Adrenal gland (tissue), 12 donors: ENCODE measurements around the gene ZNF329. TPM values are rescaled to one million over a fixed set of nuclear protein-coding genes. Genes with fewer than 3 reads are reported as not detected.
A peak's percentile ranks its signal among the peaks of the same experiment; 100 is the strongest.

Source experiments
- DNase-seq, 7 donors: peaks; one replicate each; pipeline ENCODE4 v3.0.0-alpha.2; 2019 to 2020
- H3K27ac ChIP-seq, 5 donors: fragments of 200-600 bp; sonication (generic) in 4 of 5; 1 replicate in 3 of 5; 2 replicates in 2 of 5; pipeline versions ENCODE4 v1.5.1 to v1.8.0; 2016 to 2020; ENCODE audit warnings: mild to moderate bottlenecking in 1 of 5
- H3K27me3 ChIP-seq: fragments of 200-600 bp; 2 replicates; pipeline ENCODE4 v1.8.0; 2021
- H3K36me3 ChIP-seq, 2 donors: fragments of 200-600 bp; replicated peaks in 1 of 2; 1 replicate in 1 of 2; 2 replicates in 1 of 2; pipeline versions ENCODE4 v1.5.1 to v1.8.0; 2018 to 2022
- H3K4me1 ChIP-seq, 2 donors: fragments of 200-600 bp; replicated peaks in 1 of 2; 1 replicate in 1 of 2; 2 replicates in 1 of 2; pipeline versions ENCODE4 v1.5.1 to v1.8.0; 2018 to 2021
- H3K4me3 ChIP-seq, 4 donors: fragments of 200-600 bp; sonication (generic) in 3 of 4; one replicate each; pipeline ENCODE4 v1.5.1; 2016 to 2018
- H3K9me3 ChIP-seq, 3 donors: fragments of 200-600 bp; sonication (generic) in 1 of 3; replicated peaks in 1 of 3; 1 replicate in 2 of 3; 2 replicates in 1 of 3; pipeline versions ENCODE4 v1.5.1 to v1.8.0; 2016 to 2021
- POLR2A ChIP-seq, 2 donors: fragments of 450-650 bp; IDR thresholded peaks; one replicate each; pipeline ENCODE4 v1.6.1; 2017; ENCODE audit warnings: antibody characterized with exemption in 2 of 2, mild to moderate bottlenecking in 2 of 2, moderate library complexity in 1 of 2
- WGBS, 4 donors: extraction: QIAGEN DNeasy Blood & Tissue Kit in 2 of 4; methylation state at CpG; one replicate each; pipeline versions ENCODE4 v1.1.5 to v1.1.7; 2013 to 2017; 5-methylcytosine and 5-hydroxymethylcytosine counted together
- intact Hi-C, 2 donors: fragments of 100-400 bp; cut with DNase I; formaldehyde crosslinking; loops; one replicate each; pipeline versions ENCODE4 v1.14.1 to v1.15.0; 2022 to 2023
- polyA plus RNA-seq, 3 donors: library from polyadenylated mRNA; stranded (reverse); fragments of 200-250 nt in 2 of 3; fragments of 350-450 nt in 1 of 3; fragmentation: Illumina TruSeq in 1 of 3; extraction: RNeasy Lipid Tissue Mini Kit (QIAGEN cat#74804) in 1 of 3; gene quantifications; one replicate each; pipeline ENCODE4 v1.2.3, GENCODE V29; 2013 to 2014
- total RNA-seq, 9 donors: library from RNA; depleted of rRNA in 4 of 9; stranded (reverse); fragments of >200 nt in 4 of 9; fragments of 120-200 nt in 1 of 9; fragmentation: NEBNext Ultra II Directional in 1 of 9; extraction: Animal tissue kit (Norgen Biotek cat#: 25700) in 1 of 9; gene quantifications; one replicate each; pipeline versions ENCODE4 v1.1.0 to v1.2.4, GENCODE V29; 2013 to 2023
- TF ChIP-seq, protein P1 (sequence below), 6 experiments: fragments of 450-650 bp in 4 of 6; fragments of 200-600 bp in 2 of 6; sonication (generic) in 1 of 6; IDR thresholded peaks; 1 replicate in 5 of 6; 2 replicates in 1 of 6; pipeline versions ENCODE4 v1.5.1 to v1.8.0; 2016 to 2021; ENCODE audit warnings: antibody characterized with exemption in 6 of 6, mild to moderate bottlenecking in 2 of 6, moderate library complexity in 1 of 6
- donor health status: healthy with polysubstance abuse.
- donor health status: Bipolar disorder and iron deficiency.
- donor health status: DM: yes; HTN: yes; CAD: no.
- donor health status: DM: no; HTN: no; CAD: no.
- donor health status: DM: no; HTN: no; CAD: no.
- donor health status: DM: yes; HTN: yes; CAD: no.

ZNF329 gene
- total and polyA plus RNA-seq, 12 donors, result 2.7 to 19.5 (median 9.7) TPM

DNA sequence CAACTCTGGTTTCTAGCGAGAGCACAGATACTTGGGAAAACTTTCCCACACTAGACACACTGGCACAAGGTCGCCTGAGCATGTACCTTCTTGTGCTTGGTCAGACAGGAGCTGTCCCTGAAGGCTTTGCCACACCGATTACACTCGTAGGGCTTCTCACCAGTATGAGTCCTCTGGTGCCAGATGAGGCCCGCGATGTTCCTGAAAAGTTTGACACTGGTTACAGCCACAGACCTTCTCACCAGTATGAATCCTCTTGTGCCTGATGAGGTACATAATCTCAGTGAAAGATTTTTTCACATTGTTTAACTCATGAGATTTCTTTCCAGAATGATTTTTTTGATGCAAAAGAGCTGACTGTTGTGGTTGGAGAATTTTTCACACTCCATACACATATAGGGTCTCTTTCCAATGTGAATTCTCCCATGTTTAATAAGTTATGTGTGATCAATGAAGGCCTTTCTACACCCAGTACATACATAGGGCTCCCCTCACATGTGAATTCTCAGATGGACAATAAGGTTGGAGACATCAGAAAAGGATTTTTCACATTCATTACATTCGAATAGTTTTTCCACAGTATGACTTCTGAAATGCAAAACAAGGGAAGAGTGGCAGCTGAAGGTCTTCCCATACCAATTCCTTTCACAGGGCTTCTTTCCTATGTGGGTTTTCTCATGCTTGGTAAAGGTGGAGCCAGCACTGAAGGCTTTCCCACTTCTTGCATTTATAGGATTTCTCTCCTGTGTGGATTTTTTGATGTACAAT, 42.6 kb downstream of the ZNF329 start:
- no peaks in the 10 kb centered on the region for H3K36me3 ChIP-seq
- peak overlapping the region in 1 of 4 donors; percentile 11 for H3K4me3 ChIP-seq
- 80 to 90% (median 83%) methylated on average over 7 of the region's 7 CpGs for WGBS, 4 donors
- no peaks in the 10 kb centered on the region for H3K27me3 ChIP-seq
- DNase-seq, result no peak
- intact Hi-C loops, result no loop called here
- no peak overlapping the region for H3K27ac ChIP-seq
- H3K4me1 ChIP-seq, result no peaks in the 10 kb centered on the region
- peaks cover 0 to 80% (median 10%) of the 10 kb centered on the region in 3 donors for H3K9me3 ChIP-seq
- TF ChIP-seq POLR2A (IDR thresholded peaks at IDR 0.05), result no peak
- TF ChIP-seq, protein P1, sequence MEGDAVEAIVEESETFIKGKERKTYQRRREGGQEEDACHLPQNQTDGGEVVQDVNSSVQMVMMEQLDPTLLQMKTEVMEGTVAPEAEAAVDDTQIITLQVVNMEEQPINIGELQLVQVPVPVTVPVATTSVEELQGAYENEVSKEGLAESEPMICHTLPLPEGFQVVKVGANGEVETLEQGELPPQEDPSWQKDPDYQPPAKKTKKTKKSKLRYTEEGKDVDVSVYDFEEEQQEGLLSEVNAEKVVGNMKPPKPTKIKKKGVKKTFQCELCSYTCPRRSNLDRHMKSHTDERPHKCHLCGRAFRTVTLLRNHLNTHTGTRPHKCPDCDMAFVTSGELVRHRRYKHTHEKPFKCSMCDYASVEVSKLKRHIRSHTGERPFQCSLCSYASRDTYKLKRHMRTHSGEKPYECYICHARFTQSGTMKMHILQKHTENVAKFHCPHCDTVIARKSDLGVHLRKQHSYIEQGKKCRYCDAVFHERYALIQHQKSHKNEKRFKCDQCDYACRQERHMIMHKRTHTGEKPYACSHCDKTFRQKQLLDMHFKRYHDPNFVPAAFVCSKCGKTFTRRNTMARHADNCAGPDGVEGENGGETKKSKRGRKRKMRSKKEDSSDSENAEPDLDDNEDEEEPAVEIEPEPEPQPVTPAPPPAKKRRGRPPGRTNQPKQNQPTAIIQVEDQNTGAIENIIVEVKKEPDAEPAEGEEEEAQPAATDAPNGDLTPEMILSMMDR (IDR thresholded peaks at IDR 0.05), result no peak

DNA sequence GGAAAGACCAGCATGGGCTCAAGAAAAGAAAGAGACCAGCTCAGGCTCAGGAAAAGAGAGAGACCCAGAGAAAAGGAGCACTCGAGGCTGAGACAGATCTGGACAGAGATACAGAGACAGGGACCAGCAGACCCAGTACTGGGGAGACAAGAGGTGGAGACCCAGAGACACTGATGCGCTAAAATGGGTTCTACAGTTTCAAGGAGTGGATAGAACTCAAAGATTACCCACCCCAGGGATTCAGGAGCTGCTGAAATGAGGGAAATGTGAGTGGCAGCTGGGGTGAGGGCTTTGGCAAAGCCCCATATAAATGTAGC, 51.9 kb downstream of the ZNF329 start:
- no peaks in the 10 kb centered on the region for H3K27me3 ChIP-seq
- no peaks in the 10 kb centered on the region for H3K36me3 ChIP-seq
- H3K4me1 ChIP-seq, result peaks cover 4 to 9% of the 10 kb centered on the region in 2 donors
- intact Hi-C loops, result no loop called here
- TF ChIP-seq POLR2A (IDR thresholded peaks at IDR 0.05), result no peak
- TF ChIP-seq, protein P1 (IDR thresholded peaks at IDR 0.05), result no peak
- 6 to 20% (median 15%) methylated on average over 2 of the region's 2 CpGs for WGBS, 4 donors
- no peak for DNase-seq
- peaks cover 0 to 18% (median 0%) of the 10 kb centered on the region in 3 donors for H3K9me3 ChIP-seq
- H3K27ac ChIP-seq, result peak overlapping the region in 4 of 5 donors; percentile 60 to 92 (median 68)
- H3K4me3 ChIP-seq, result peak overlapping the region in 2 of 4 donors; percentile 76 to 96

DNA sequence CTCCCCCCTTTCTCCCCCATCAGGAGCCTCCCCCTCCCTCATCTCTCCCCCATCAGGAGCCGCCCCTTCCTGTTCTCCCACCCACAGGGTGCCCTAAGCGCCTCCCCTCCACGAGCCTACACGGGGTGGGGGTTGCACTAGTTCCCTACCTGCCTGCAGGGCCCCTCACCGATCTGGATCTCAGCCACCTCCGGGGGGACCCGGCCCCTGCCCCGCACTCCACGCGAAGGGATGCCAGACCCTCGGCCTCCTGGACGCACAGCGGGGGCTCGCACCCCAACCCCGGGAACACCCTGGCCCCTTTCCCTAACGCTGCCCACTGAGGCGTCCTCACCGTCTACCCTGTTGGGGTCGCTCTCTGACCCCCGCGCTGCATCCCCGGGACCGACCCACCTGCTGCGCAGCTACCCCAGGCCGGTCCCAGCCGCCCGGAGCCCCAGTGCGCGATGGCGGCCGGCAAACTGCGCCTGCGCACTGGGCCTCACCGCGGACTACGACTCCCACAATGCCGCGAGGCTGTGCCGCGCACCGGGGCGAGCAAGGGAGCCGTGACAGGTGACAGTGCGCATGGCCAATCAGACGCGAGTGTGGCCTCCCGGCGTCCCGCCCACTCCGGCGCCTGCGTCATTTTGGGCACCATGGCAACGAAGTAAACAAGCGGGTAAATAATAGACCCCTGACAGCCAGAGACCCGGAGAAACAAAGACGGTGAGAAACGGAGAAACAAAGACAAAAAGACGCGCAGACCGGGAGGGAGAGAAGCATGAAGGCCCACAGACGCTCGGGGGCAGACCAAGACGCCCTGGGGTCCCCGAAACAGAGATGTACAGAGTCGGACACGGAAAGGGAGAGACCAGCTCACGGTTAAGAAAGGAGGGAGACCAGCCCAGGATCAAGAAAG, 52.6 kb downstream of the ZNF329 start, which contains the start of gene ZSCAN18:
Gene ZSCAN18 (minus strand): TSS at position 451 of the 901 bp plus-strand sequence. CDS start 7,964 bp downstream, outside the sequence.
- peak; percentile 95 to 99 (median 97) for DNase-seq
- peak; percentile 41 to 52 for TF ChIP-seq POLR2A (IDR thresholded peaks at IDR 0.05)
- TF ChIP-seq, protein P1 (IDR thresholded peaks at IDR 0.05), result no peak
- H3K27ac ChIP-seq, result peak within 1 kb of the TSS in 4 of 5 donors; percentile 66 to 92 (median 81)
- H3K4me1 ChIP-seq, result peaks cover 4 to 9% of the 10 kb centered on the region in 2 donors
- no peaks in the 10 kb centered on the region for H3K27me3 ChIP-seq
- no peaks in the 10 kb centered on the region for H3K36me3 ChIP-seq
- H3K9me3 ChIP-seq, result peaks cover 0 to 13% (median 0%) of the 10 kb centered on the region in 3 donors
- 1 to 3% (median 1%) methylated on average over 16 to 67 of the region's 67 CpGs for WGBS, 4 donors
- intact Hi-C loops, result no loop called here
- H3K4me3 ChIP-seq, result peak within 1 kb of the TSS; percentile 40 to 96 (median 71)

DNA sequence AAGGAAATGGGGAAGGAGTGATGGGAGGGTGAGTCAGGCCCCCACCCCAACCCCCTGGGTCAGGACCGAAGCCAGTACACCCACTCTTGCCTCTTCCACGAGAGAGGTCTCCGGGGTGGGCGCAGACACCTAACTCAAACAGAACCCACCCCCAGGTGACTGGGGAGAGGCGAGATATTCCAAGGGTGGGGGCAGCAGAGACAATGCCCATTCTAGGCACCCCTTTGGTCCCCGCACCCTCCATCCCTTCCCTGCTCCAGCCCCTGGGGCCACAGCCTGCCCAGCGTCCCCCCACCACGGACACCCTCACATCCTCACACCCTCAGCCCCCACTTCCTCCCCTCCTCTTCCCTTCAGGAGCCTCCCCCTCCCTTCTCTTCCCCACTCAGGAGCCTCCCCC, 53.2 kb downstream of the ZNF329 start:
- 36 to 44% (median 41%) methylated on average over 7 to 8 of the region's 8 CpGs for WGBS, 4 donors
- peak overlapping the region in 2 of 5 donors; percentile 40 to 91 for H3K27ac ChIP-seq
- DNase-seq, result no peak

More for the DNA sequence above, 53.2 kb downstream of the ZNF329 start:
- Histone ChIP-seq H3K36me3 (no peaks in the 10 kb centered on the region), H3K9me3 (peaks cover 0 to 10% (median 0%) of the 10 kb centered on the region in 3 donors), H3K27me3 (no peaks in the 10 kb centered on the region), H3K4me3 (peak overlapping the region in 2 of 4 donors; percentile 76 to 96), H3K4me1 (peaks cover 4 to 9% of the 10 kb centered on the region in 2 donors)
- intact Hi-C loops, result no loop called here
- TF ChIP-seq, protein P1 (IDR thresholded peaks at IDR 0.05), result no peak
